ENCODE measurements around the gene ANKRD33.

DNA sequence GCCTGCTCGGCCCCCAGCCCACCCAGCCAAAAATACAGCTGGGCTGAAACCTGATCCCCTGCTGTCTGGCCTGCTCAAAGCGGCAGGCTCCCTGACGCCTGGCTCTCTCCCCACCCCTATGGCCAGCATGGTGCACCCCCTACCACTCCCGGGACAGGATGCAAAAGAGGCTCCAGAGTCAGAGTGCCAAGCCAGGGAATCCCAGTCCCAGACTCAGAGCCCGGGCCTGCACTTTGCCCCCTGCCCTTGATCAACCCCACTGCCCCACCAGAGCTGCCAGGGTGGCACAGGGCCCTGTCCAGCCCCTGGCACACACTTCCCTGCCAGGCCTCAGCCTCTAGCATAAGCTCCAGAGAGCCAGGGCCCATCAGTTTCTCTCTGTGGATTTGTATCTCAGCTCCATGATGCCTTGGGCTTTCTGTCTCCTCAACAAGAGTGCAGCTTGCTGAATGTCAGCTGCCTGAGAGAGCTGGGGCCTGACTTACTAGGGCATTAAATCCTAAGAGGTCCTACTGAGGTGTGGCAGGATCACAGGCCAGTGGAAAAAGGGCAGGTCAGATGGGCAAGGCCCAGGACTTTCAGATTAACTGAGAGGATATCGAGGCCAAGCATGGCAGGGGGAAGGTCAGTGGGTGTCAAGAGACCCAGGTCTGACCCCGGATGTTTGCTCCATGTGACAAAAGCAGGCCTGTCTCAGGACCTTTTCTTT lies 33.3 kb downstream of the ANKRD33 start:
- TF ChIP-seq POLR2A (IDR thresholded peaks at IDR 0.05; ENCODE audit: control extremely low read depth in 1 of 2, low read depth in 2 of 2, low read length in 2 of 2) (no peak), SRF (IDR thresholded peaks at IDR 0.05; ENCODE audit: low read depth, low read length) (no peak), POLR2AphosphoS5 (IDR thresholded peaks at IDR 0.05; ENCODE audit: low read depth, low read length) (no peak), RAD21 (IDR thresholded peaks at IDR 0.05 in 1 of 2, conservative IDR thresholded peaks at IDR 0.05 in 1 of 2; ENCODE audit: low read depth in 2 of 2, low read length in 2 of 2) (no peak), GTF2F1 (IDR thresholded peaks at IDR 0.05; ENCODE audit: borderline replicate concordance, low read depth, low read length) (no peak), CTBP2 (IDR thresholded peaks at IDR 0.05; ENCODE audit: borderline replicate concordance, insufficient read depth, insufficient read length, low read length) (no peak), EP300 (IDR thresholded peaks at IDR 0.05; ENCODE audit: borderline replicate concordance in 1 of 2, low read depth in 2 of 2, low read length in 2 of 2) (no peak), YY1 (IDR thresholded peaks at IDR 0.05; ENCODE audit: low read depth, low read length) (no peak), TBP (IDR thresholded peaks at IDR 0.05; ENCODE audit: low read depth, low read length) (no peak)
- TF ChIP-seq, protein P1, sequence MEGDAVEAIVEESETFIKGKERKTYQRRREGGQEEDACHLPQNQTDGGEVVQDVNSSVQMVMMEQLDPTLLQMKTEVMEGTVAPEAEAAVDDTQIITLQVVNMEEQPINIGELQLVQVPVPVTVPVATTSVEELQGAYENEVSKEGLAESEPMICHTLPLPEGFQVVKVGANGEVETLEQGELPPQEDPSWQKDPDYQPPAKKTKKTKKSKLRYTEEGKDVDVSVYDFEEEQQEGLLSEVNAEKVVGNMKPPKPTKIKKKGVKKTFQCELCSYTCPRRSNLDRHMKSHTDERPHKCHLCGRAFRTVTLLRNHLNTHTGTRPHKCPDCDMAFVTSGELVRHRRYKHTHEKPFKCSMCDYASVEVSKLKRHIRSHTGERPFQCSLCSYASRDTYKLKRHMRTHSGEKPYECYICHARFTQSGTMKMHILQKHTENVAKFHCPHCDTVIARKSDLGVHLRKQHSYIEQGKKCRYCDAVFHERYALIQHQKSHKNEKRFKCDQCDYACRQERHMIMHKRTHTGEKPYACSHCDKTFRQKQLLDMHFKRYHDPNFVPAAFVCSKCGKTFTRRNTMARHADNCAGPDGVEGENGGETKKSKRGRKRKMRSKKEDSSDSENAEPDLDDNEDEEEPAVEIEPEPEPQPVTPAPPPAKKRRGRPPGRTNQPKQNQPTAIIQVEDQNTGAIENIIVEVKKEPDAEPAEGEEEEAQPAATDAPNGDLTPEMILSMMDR (IDR thresholded peaks at IDR 0.05; ENCODE audit: control extremely low read depth in 1 of 3, insufficient read depth in 1 of 3, low read depth in 1 of 3, low read length in 3 of 3) = no peak

Measured in H1 (cell line).